Measurements from ENCODE around the gene KDM4B. TPM values are rescaled to one million over a fixed set of nuclear protein-coding genes. Genes with fewer than 3 reads are reported as not detected.

The KDM4B gene
- total RNA-seq, 4 donors from 2014 or later, result 16.3 to 38.3 (median 22.4) TPM

DNA sequence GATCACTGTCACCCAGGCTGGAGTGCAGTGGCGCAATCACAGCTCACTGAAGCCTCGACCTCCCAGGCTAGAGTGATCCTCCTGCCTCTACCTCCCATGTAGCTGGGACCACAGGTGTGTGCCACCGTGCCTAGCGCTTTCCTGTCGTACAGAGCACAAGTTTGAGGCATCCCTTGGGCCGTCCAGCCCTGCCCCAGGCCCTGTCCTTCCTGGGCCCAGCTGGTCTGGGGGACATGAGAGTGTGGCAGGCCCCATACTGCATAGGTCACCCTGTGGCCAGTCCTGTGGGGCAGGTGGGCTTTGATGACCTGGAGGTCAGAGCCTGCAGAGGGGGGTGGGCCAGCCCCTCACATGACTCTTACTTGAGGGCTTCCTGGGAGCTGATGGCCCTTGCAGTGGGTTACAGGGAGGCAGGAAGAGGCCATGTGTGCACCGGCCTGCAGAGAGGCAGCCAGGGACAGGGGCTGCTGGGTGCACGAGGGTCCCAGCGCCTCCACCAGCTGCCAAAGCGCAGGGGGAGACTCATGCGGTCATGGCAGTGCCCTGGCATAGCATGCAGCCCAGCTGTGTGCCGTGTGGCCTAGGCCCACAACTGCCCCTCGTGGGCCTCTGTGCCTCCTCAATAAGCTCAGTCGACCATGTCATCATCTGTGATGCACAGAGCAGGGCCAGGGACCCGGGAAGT is 61.4 kb downstream of the KDM4B start:
- TF ChIP-seq, protein P1, sequence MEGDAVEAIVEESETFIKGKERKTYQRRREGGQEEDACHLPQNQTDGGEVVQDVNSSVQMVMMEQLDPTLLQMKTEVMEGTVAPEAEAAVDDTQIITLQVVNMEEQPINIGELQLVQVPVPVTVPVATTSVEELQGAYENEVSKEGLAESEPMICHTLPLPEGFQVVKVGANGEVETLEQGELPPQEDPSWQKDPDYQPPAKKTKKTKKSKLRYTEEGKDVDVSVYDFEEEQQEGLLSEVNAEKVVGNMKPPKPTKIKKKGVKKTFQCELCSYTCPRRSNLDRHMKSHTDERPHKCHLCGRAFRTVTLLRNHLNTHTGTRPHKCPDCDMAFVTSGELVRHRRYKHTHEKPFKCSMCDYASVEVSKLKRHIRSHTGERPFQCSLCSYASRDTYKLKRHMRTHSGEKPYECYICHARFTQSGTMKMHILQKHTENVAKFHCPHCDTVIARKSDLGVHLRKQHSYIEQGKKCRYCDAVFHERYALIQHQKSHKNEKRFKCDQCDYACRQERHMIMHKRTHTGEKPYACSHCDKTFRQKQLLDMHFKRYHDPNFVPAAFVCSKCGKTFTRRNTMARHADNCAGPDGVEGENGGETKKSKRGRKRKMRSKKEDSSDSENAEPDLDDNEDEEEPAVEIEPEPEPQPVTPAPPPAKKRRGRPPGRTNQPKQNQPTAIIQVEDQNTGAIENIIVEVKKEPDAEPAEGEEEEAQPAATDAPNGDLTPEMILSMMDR (IDR thresholded peaks at IDR 0.05), result no peak
- DNase-seq (ENCODE audit: low spot score) (no peak), ATAC-seq (ENCODE audit: low FRiP score) (no peak)

DNA sequence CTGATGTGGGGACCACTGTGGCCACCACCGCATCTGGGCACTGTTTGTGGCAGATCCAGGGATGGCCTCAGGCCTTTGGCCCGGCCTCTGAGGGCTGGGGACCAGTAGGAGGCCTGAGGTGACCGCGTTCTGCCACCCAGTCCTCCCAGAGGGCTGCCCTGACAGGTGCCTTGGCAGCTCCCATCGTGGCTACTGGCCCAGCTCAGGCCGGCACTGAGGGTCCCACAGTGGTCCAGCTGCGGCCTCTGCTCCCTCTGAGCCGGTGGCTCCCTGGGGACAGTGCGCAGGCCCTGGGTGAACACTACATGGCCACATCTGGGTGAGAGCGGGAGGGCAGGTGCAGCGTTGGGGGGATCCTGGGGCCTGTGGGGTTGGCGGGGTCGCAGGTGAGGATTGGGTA is 61.9 kb downstream of the KDM4B start:
- TF ChIP-seq, protein P1 (IDR thresholded peaks at IDR 0.05), result no peak
- ATAC-seq (ENCODE audit: low FRiP score), result no peak
- no peak for DNase-seq (ENCODE audit: low spot score)

DNA sequence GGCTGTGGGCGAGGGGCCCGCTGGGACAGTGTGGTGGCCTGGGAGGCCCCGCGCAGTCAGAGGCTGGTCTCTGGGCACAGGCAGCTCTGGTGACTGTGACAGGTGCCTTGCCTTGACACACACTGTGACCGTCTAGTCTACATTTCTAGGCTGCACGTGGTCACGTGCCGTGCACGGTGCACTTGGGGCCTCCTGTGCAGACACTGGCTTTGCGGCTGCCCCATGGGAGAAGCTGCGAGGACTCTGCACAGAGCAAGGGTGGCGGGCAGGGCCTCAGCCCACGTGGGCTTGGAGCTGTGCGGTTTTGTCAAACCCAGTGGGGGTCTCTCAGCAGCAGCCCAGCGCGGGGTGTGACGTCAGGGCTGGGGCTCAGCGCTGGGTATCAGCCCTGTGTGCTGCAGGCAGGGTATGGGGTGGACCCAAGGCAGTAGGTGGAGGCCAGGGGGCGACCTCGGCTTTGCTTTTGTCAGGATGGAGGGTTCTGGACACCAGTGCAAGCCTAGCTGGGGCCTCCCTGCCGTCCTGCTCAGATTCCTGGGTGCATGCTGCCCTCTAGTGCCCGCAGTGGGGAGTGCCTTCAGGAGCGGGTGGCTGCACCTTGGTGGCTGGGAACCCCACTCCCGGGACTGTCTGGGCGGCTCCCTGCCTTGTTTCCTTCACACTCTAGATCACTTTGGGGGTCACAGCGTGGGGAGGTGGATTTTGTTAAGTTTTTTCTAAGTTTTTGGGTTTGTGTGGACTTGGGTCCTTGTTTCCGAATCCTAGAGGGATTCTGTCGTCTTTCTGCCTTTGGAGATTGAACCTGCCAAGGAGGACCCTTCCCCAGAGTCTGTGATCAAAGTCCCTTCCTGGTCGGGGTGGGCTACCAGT is 62.6 kb downstream of the KDM4B start:
- DNase-seq (ENCODE audit: low spot score), result peak; percentile 87
- peak; percentile 67 for ATAC-seq (ENCODE audit: low FRiP score)
- TF ChIP-seq, protein P1 (IDR thresholded peaks at IDR 0.05), result peak in 2 of 3 donors; percentile 73 to 78

DNA sequence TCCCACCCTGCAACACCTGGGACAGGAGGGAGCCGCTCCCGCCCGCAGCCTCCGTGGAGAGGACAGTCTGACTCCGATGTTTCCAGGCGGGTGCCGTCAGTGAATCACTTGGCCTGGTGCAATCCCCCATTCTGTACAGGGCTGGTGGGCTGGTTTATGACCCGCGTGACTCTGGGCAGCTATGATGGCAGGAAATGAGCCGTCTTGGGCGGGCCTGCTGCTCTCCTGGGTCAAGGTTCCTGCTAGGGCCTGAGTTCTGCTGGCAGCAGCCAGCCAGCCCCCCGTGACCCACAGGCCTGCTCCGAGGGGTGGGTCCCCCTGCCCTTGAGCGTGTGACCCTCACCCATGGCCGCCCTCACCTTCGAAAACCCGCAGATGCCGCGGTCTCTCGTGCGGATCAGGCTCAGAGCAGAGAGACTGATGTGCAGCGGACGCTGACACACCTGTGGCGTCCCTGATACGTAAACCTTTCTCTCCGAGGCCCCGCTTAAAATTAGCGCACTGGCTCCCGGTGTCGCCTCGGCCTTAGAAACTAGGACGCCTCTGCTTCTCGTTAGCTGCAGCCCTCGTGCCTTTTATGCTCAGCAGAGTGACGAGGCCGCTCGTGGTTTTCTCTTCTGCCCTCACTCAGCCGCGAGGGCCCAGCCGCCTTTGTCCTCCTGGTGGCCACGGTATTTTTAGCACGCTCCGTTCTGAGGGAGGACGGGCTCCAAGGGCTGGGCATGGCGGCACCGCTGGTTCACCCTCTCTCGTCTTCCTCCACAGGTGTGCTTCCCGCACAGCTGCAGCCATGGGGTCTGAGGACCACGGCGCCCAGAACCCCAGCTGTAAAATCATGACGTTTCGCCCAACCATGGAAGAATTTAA is 63.4 kb downstream of the KDM4B start:
- TF ChIP-seq, protein P1 (IDR thresholded peaks at IDR 0.05), result no peak
- ATAC-seq (ENCODE audit: low FRiP score) (no peak), DNase-seq (ENCODE audit: low spot score) (no peak)

- TF ChIP-seq, protein P1 (IDR thresholded peaks at IDR 0.05), result no peak
- DNase-seq (ENCODE audit: low spot score) (no peak), ATAC-seq (ENCODE audit: low FRiP score) (no peak)
These were observed 66.3 kb downstream of the KDM4B start for GRCh38 chr19:5035105-5035761.

All from omental fat pad (tissue), 4 donors.